SU-DHL-6 (cell line): ENCODE data around the gene SLC6A2.

Experiments used
- H2AFZ ChIP-seq: fragments of 200-600 bp; sonication (generic); 2 replicates; pipeline ENCODE4 v1.6.1; 2014; ENCODE audit warnings: low read depth, mild to moderate bottlenecking, moderate library complexity, mixed read lengths, antibody characterized with exemption, low read length; ENCODE audit not compliant: severe bottlenecking
- H3F3A ChIP-seq: fragments of 200-600 bp; shearing (Covaris generic); 2 replicates; pipeline ENCODE4 v1.6.0; 2016; ENCODE audit warnings: antibody characterized with exemption, mild to moderate bottlenecking; ENCODE audit not compliant: insufficient read depth
- H3K27ac ChIP-seq: fragments of 200-600 bp; sonication (generic); 2 replicates; pipeline ENCODE4 v1.5.1; 2016; ENCODE audit warnings: low read depth, mild to moderate bottlenecking, low read length, moderate library complexity, mixed read lengths
- H3K27me3 ChIP-seq: fragments of 200-600 bp; sonication (generic), shearing (Covaris generic); 2 replicates; pipeline ENCODE4 v1.6.0; 2014; ENCODE audit warnings: mild to moderate bottlenecking, low read length
- H3K36me3 ChIP-seq: fragments of 200-600 bp; sonication (generic); 2 replicates; pipeline ENCODE4 v1.6.1; 2014; ENCODE audit warnings: mild to moderate bottlenecking, low read length, mixed read lengths
- H3K4me2 ChIP-seq: fragments of 300-600, 200-600 bp; shearing (Covaris generic), sonication (generic); 2 replicates; pipeline ENCODE4 v1.6.0; 2014; ENCODE audit warnings: low read length, low read depth, mild to moderate bottlenecking; ENCODE audit not compliant: poor library complexity, severe bottlenecking
- H3K4me3 ChIP-seq: fragments of 200-600 bp; sonication (generic); 2 replicates; pipeline ENCODE4 v1.5.1; 2014; ENCODE audit warnings: antibody characterized with exemption, low read length, mild to moderate bottlenecking, mixed read lengths; ENCODE audit not compliant: insufficient read depth, poor library complexity, severe bottlenecking
- H3K79me2 ChIP-seq: fragments of 200-600 bp; sonication (generic); 2 replicates; pipeline ENCODE4 v1.6.1; 2014; ENCODE audit warnings: mild to moderate bottlenecking, low read length, moderate library complexity; ENCODE audit not compliant: insufficient read depth
- H3K9ac ChIP-seq: fragments of 200-600 bp; sonication (generic); 2 replicates; pipeline ENCODE4 v1.7.0; 2014; ENCODE audit warnings: mild to moderate bottlenecking, low read length
- H3K9me2 ChIP-seq: fragments of 200-600 bp; sonication (generic); replicated peaks from 2 replicates; pipeline ENCODE4 v1.6.1; 2014; ENCODE audit warnings: low read length; ENCODE audit not compliant: insufficient read depth
- H3K9me3 ChIP-seq: fragments of 200-600 bp; sonication (generic); 2 replicates; pipeline ENCODE4 v1.6.1; 2014; ENCODE audit warnings: low read length, mixed read lengths; ENCODE audit not compliant: insufficient read depth
- H4K20me1 ChIP-seq: fragments of 200-600 bp; sonication (generic); 2 replicates; pipeline ENCODE4 v1.6.1; 2014; ENCODE audit warnings: low read depth, mild to moderate bottlenecking, antibody characterized with exemption, low read length, moderate library complexity, mixed read lengths
- CTCF ChIP-seq: fragments of 200-600 bp; sonication (generic); IDR thresholded peaks from one replicate; pipeline ENCODE4 v1.5.1; 2017; ENCODE audit warnings: antibody characterized with exemption, mild to moderate bottlenecking, low read length, moderate library complexity; ENCODE audit not compliant: insufficient read depth, poor library complexity, severe bottlenecking
- EZH2phosphoT487 ChIP-seq: fragments of 200-600 bp; sonication (generic), shearing (Covaris generic); conservative IDR thresholded peaks from 2 replicates; pipeline ENCODE4 v1.6.1; 2018; ENCODE audit warnings: mild to moderate bottlenecking, antibody characterized with exemption, low read length, moderate library complexity, mixed read lengths

Gene SLC6A2

GRCh38 chr16:55623640-55624039, 32.1 kb upstream of the SLC6A2 start:
- no peak overlapping the region for H3K4me2 ChIP-seq
- no peaks in the 10 kb centered on the region for H3K79me2 ChIP-seq
- H3K27me3 ChIP-seq: no peaks in the 10 kb centered on the region
- TF ChIP-seq CTCF (no peak), EZH2phosphoT487 (no peak)
- no peaks in the 10 kb centered on the region for H3K36me3 ChIP-seq
- no peaks in the 10 kb centered on the region for H3F3A ChIP-seq
- H3K9ac ChIP-seq: no peak overlapping the region
- H3K9me2 ChIP-seq: no peaks in the 10 kb centered on the region
- no peak overlapping the region for H3K4me3 ChIP-seq
- no peak overlapping the region for H2AFZ ChIP-seq
- no peaks in the 10 kb centered on the region for H4K20me1 ChIP-seq
- no peak overlapping the region for H3K27ac ChIP-seq
- H3K9me3 ChIP-seq: no peaks in the 10 kb centered on the region

GRCh38 chr16:55624696-55625095, 31.1 kb upstream of the SLC6A2 start:
- TF ChIP-seq EZH2phosphoT487: no peak
- TF ChIP-seq CTCF: no peak
- H3K4me2 ChIP-seq: no peak overlapping the region
- H3K36me3 ChIP-seq: no peaks in the 10 kb centered on the region

GRCh38 chr16:55625843-55626242, 29.9 kb upstream of the SLC6A2 start:
- no peaks in the 10 kb centered on the region for H3K79me2 ChIP-seq
- no peak overlapping the region for H2AFZ ChIP-seq
- no peaks in the 10 kb centered on the region for H3K27me3 ChIP-seq
- H3K9ac ChIP-seq: no peak overlapping the region
- H3F3A ChIP-seq: no peaks in the 10 kb centered on the region
- no peak for TF ChIP-seq EZH2phosphoT487
- TF ChIP-seq CTCF: no peak
- no peak overlapping the region for H3K4me3 ChIP-seq
- H3K9me2 ChIP-seq: no peaks in the 10 kb centered on the region
- H3K9me3 ChIP-seq: no peaks in the 10 kb centered on the region
- H3K36me3 ChIP-seq: no peaks in the 10 kb centered on the region
- no peaks in the 10 kb centered on the region for H4K20me1 ChIP-seq
- no peak overlapping the region for H3K27ac ChIP-seq
- no peak overlapping the region for H3K4me2 ChIP-seq

More at GRCh38 chr16:55624696-55625095, 31.1 kb upstream of the SLC6A2 start:
- Histone ChIP-seq H3K27me3 (no peaks in the 10 kb centered on the region), H3K9ac (no peak overlapping the region), H3F3A (no peaks in the 10 kb centered on the region), H2AFZ (no peak overlapping the region), H3K27ac (no peak overlapping the region), H3K9me3 (no peaks in the 10 kb centered on the region), H4K20me1 (no peaks in the 10 kb centered on the region), H3K9me2 (no peaks in the 10 kb centered on the region), H3K4me3 (no peak overlapping the region), H3K79me2 (no peaks in the 10 kb centered on the region)
